H1 (cell line): ENCODE data around the gene PPP2R1A. TPM values are rescaled to one million over a fixed set of nuclear protein-coding genes. Genes with fewer than 3 reads are reported as not detected.

ENCODE experiments used
- BACH1 ChIP-seq: IDR thresholded peaks from 2 replicates; pipeline ENCODE4 v1.6.1; 2012; ENCODE audit warnings: low read length, improper control_type of control experiment
- BCL11A ChIP-seq, 2 experiments: IDR thresholded peaks; one replicate each; pipeline ENCODE4 v1.6.1; 2011; ENCODE audit warnings: low read depth in 2 of 2, low read length in 2 of 2, mild to moderate bottlenecking in 2 of 2
- CBX8 ChIP-seq: fragments of 300-800, 300-1000 bp; sonication (generic); IDR thresholded peaks from 2 replicates; pipeline ENCODE4 v1.7.1; 2016; ENCODE audit warnings: low read depth, low read length, borderline replicate concordance
- CTBP2 ChIP-seq: IDR thresholded peaks from 2 replicates; pipeline ENCODE4 v1.7.0; 2011; ENCODE audit warnings: borderline replicate concordance, mild to moderate bottlenecking, moderate library complexity, mixed read lengths, low read length; ENCODE audit not compliant: insufficient read depth, insufficient read length
- CTCF ChIP-seq, 3 experiments: IDR thresholded peaks; 1 replicate in 2 of 3; 2 replicates in 1 of 3; pipeline versions ENCODE4 v1.5.1 to v1.6.1; 2011; ENCODE audit warnings: low read length in 3 of 3, mild to moderate bottlenecking in 3 of 3, inconsistent platforms in 2 of 3, low read depth in 1 of 3, moderate library complexity in 1 of 3; ENCODE audit not compliant: insufficient read depth in 1 of 3; ENCODE audit errors: control extremely low read depth in 1 of 3
- EGR1 ChIP-seq: IDR thresholded peaks from 2 replicates; pipeline ENCODE4 v1.6.1; 2011; ENCODE audit warnings: low read depth, low read length, borderline replicate concordance
- FOSL1 ChIP-seq: IDR thresholded peaks from 2 replicates; pipeline ENCODE4 v1.6.1; 2011; ENCODE audit warnings: mild to moderate bottlenecking, low read depth, low read length, moderate library complexity; ENCODE audit not compliant: insufficient read depth
- HDAC2 ChIP-seq, 2 experiments: fragments of 300-600 bp in 1 of 2; sonication (generic) in 1 of 2; IDR thresholded peaks; 2 replicates each; pipeline ENCODE4 v1.6.1; 2011 to 2012; ENCODE audit warnings: low read depth in 2 of 2, low read length in 2 of 2, mild to moderate bottlenecking in 2 of 2, moderate library complexity in 2 of 2, borderline replicate concordance in 1 of 2, inconsistent platforms in 1 of 2
- HDAC6 ChIP-seq: IDR thresholded peaks from one replicate; pipeline ENCODE4 v1.7.1; 2012; ENCODE audit warnings: low read depth, mild to moderate bottlenecking, inconsistent platforms, low read length, moderate library complexity
- JUN ChIP-seq: IDR thresholded peaks from 2 replicates; pipeline ENCODE4 v1.6.1; 2011; ENCODE audit warnings: low read depth, mild to moderate bottlenecking, improper control_type of control experiment, low read length
- JUND ChIP-seq: IDR thresholded peaks from 2 replicates; pipeline ENCODE4 v1.6.1; 2011; ENCODE audit warnings: mild to moderate bottlenecking, improper control_type of control experiment, low read length
- MAX ChIP-seq: IDR thresholded peaks from 2 replicates; pipeline ENCODE4 v1.6.1; 2012; ENCODE audit warnings: inconsistent platforms
- NRF1 ChIP-seq: IDR thresholded peaks from 2 replicates; pipeline ENCODE4 v1.6.1; 2011; ENCODE audit warnings: mild to moderate bottlenecking, low read depth, low read length, improper control_type of control experiment
- PHF8 ChIP-seq: fragments of 200-600 bp; sonication (generic); conservative IDR thresholded peaks from 2 replicates; pipeline ENCODE4 v1.7.1; 2012; ENCODE audit warnings: low read depth, mild to moderate bottlenecking, inconsistent platforms, low read length, moderate library complexity
- RBBP5 ChIP-seq: IDR thresholded peaks from 2 replicates; pipeline ENCODE4 v1.7.1; 2012; ENCODE audit warnings: low read depth, mild to moderate bottlenecking, inconsistent platforms, low read length, moderate library complexity, borderline replicate concordance
- RFX5 ChIP-seq: IDR thresholded peaks from 2 replicates; pipeline ENCODE4 v1.6.1; 2011; ENCODE audit warnings: low read depth, low read length, improper control_type of control experiment, borderline replicate concordance
- SIN3A ChIP-seq, 2 experiments: IDR thresholded peaks in 1 of 2; conservative IDR thresholded peaks in 1 of 2; 2 replicates each; pipeline ENCODE4 v1.6.1; 2011 to 2012; ENCODE audit warnings: low read length in 2 of 2, improper control_type of control experiment in 1 of 2, low read depth in 1 of 2, mild to moderate bottlenecking in 1 of 2
- SP2 ChIP-seq: IDR thresholded peaks from 2 replicates; pipeline ENCODE4 v1.6.1; 2012; ENCODE audit warnings: mild to moderate bottlenecking, low read length, inconsistent platforms
- TBP ChIP-seq: IDR thresholded peaks from 2 replicates; pipeline ENCODE4 v1.6.1; 2011; ENCODE audit warnings: low read depth, low read length, improper control_type of control experiment
- YY1 ChIP-seq: IDR thresholded peaks from 2 replicates; pipeline ENCODE4 v1.6.1; 2011; ENCODE audit warnings: low read depth, mild to moderate bottlenecking, low read length
- polyA plus RNA-seq, 7 experiments: library from polyadenylated mRNA; depleted of rRNA in 3 of 7; stranded (reverse) in 5 of 7; unstranded in 2 of 7; fragments of >200 nt in 5 of 7; fragments of 200-250 nt in 2 of 7; gene quantifications; 1 replicate in 5 of 7; 2 replicates in 1 of 7; 4 replicates in 1 of 7; pipeline versions ENCODE4 v1.2.1 to v1.2.3, GENCODE V29; 2011 to 2013; ENCODE audit warnings: missing spikeins in 2 of 7, mixed read lengths in 2 of 7
- total RNA-seq: library from RNA; stranded (reverse); fragmentation: NEBNext Ultra II Directional; extraction: Animal tissue kit (Norgen Biotek cat#: 25700); gene quantifications from 2 replicates; pipeline ENCODE4 v1.2.1, GENCODE V29; 2021

The PPP2R1A gene
- total and polyA plus RNA-seq, 2 of the 8 experiments (the other 6 are each of a cell fraction or from before 2014, with no cell fraction given): 380 to 382 TPM

GRCh38 chr19:52269338-52270261 lies 79.7 kb downstream of the PPP2R1A start, which contains the start of gene ZNF766 (continued):
- TF ChIP-seq SIN3A (conservative IDR thresholded peaks at IDR 0.05 in 1 of 2, IDR thresholded peaks at IDR 0.05 in 1 of 2; ENCODE audit: low read depth in 1 of 2, low read length in 2 of 2): peak; percentile 75 to 85; a peak in 2 of 4 replicates
- no peak for TF ChIP-seq SP2
- TF ChIP-seq YY1: peak; percentile 63
- no peak for TF ChIP-seq CBX8
- no peak for TF ChIP-seq CTCF (IDR thresholded peaks at IDR 0.05; ENCODE audit: control extremely low read depth in 1 of 3, insufficient read depth in 1 of 3, low read depth in 1 of 3, low read length in 3 of 3)
- peak; percentile 82; the same call in 1 of the 2 replicates for TF ChIP-seq TBP
- no peak for TF ChIP-seq FOSL1
- no peak for TF ChIP-seq CTBP2
- TF ChIP-seq EGR1: no peak
- TF ChIP-seq BCL11A (IDR thresholded peaks at IDR 0.05; ENCODE audit: low read depth in 2 of 2, low read length in 2 of 2): no peak
- peak; percentile 89 for TF ChIP-seq PHF8
- TF ChIP-seq RBBP5: peak; percentile 62; the same call in 1 of the 2 replicates
- TF ChIP-seq HDAC2 (IDR thresholded peaks at IDR 0.05; ENCODE audit: borderline replicate concordance in 1 of 2, low read depth in 2 of 2, low read length in 2 of 2): 0 out of 4 replicates have a peak, but pooled peaks of 1 of the 2 experiments have one; percentile 66
- no peak for TF ChIP-seq RFX5
- peak; percentile 71 for TF ChIP-seq MAX
- no peak for TF ChIP-seq JUN
- no peak for TF ChIP-seq BACH1
- TF ChIP-seq JUND: no peak
- TF ChIP-seq NRF1: peak; percentile 34; the same call in 1 of the 2 replicates
- TF ChIP-seq HDAC6: no peak
